PFSK-1 (cell line): ENCODE results near the gene CALB2.

ENCODE experiments used
- FOXP2 ChIP-seq: optimal IDR thresholded peaks from 2 replicates; pipeline ENCODE3; 2011; ENCODE audit warnings: borderline replicate concordance, control low read depth, inconsistent platforms; ENCODE audit not compliant: insufficient read depth; ENCODE audit errors: extremely low read length, extremely low read depth
- POLR2AphosphoS5 ChIP-seq: IDR thresholded peaks from 2 replicates; pipeline ENCODE4 v1.6.1; 2012; ENCODE audit warnings: low read depth, mild to moderate bottlenecking, control low read depth, low read length, moderate library complexity
- SIN3A ChIP-seq: IDR thresholded peaks from 2 replicates; pipeline ENCODE4 v1.6.1; 2012; ENCODE audit warnings: mild to moderate bottlenecking, low read length, moderate library complexity, borderline replicate concordance; ENCODE audit not compliant: insufficient read depth
- TAF1 ChIP-seq: IDR thresholded peaks from 2 replicates; pipeline ENCODE4 v1.6.1; 2012; ENCODE audit warnings: low read length, control low read depth, borderline replicate concordance; ENCODE audit not compliant: insufficient read depth
- TF ChIP-seq, protein P1 (sequence below), 2 experiments: IDR thresholded peaks; 2 replicates each; pipeline versions ENCODE4 v1.6.1 to v1.8.0; 2011 to 2012; ENCODE audit warnings: low read depth in 2 of 2, low read length in 2 of 2, control low read depth in 1 of 2, inconsistent platforms in 1 of 2, mild to moderate bottlenecking in 1 of 2, moderate library complexity in 1 of 2; ENCODE audit not compliant: insufficient read depth in 1 of 2

The CALB2 gene

DNA sequence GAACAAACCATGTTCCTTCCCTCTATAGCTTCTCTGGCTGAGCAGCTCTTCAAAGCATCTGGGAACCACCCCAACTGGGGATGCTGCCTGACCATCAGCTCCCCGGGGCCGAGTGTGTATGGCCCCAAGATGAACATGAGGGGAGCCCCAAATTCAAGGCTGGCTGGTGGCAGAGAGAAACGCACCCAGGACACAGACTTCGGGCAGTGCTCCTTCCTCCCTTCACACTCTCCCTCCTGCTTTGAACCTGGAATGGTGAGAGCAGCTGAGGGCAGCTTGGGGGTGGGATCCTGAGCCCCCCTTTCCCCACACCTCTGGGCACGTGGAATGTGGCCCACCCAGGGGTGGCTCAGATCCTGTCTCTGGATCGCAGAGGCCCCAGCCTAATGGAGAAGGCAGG lies 66.1 kb downstream of the CALB2 start:
- TF ChIP-seq SIN3A (no peak), TAF1 (no peak), POLR2AphosphoS5 (no peak), FOXP2 (no peak)
- TF ChIP-seq, protein P1, sequence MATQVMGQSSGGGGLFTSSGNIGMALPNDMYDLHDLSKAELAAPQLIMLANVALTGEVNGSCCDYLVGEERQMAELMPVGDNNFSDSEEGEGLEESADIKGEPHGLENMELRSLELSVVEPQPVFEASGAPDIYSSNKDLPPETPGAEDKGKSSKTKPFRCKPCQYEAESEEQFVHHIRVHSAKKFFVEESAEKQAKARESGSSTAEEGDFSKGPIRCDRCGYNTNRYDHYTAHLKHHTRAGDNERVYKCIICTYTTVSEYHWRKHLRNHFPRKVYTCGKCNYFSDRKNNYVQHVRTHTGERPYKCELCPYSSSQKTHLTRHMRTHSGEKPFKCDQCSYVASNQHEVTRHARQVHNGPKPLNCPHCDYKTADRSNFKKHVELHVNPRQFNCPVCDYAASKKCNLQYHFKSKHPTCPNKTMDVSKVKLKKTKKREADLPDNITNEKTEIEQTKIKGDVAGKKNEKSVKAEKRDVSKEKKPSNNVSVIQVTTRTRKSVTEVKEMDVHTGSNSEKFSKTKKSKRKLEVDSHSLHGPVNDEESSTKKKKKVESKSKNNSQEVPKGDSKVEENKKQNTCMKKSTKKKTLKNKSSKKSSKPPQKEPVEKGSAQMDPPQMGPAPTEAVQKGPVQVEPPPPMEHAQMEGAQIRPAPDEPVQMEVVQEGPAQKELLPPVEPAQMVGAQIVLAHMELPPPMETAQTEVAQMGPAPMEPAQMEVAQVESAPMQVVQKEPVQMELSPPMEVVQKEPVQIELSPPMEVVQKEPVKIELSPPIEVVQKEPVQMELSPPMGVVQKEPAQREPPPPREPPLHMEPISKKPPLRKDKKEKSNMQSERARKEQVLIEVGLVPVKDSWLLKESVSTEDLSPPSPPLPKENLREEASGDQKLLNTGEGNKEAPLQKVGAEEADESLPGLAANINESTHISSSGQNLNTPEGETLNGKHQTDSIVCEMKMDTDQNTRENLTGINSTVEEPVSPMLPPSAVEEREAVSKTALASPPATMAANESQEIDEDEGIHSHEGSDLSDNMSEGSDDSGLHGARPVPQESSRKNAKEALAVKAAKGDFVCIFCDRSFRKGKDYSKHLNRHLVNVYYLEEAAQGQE (IDR thresholded peaks at IDR 0.05; ENCODE audit: insufficient read depth in 1 of 2, low read depth in 2 of 2, low read length in 2 of 2), result no peak

DNA sequence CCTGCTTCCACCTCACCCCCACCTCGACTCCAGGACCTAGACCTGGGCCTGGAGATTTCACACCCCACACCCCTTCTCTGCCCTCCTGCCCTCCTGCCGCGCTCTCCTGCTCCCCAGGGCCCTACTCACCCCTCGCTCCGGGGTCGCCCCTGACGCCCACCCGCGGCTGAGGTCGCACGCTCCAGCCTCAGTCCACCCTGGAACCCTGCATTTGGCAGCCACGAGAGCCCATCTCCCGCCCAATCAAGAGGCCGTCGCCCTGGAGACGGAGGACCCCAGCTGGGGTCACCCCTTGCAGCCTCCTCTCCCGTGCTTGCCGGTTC lies 67.2 kb downstream of the CALB2 start:
- TF ChIP-seq SIN3A, result no peak
- TF ChIP-seq, protein P1 (IDR thresholded peaks at IDR 0.05; ENCODE audit: insufficient read depth in 1 of 2, low read depth in 2 of 2, low read length in 2 of 2), result no peak
- no peak for TF ChIP-seq FOXP2
- TF ChIP-seq TAF1, result no peak
- no peak for TF ChIP-seq POLR2AphosphoS5

GRCh38 chr16:71426069-71426879 lies 67.8 kb downstream of the CALB2 start:
- TF ChIP-seq, protein P1 (IDR thresholded peaks at IDR 0.05; ENCODE audit: insufficient read depth in 1 of 2, low read depth in 2 of 2, low read length in 2 of 2), result no peak
- no peak for TF ChIP-seq TAF1

GRCh38 chr16:71426880-71427615 lies 68.5 kb downstream of the CALB2 start:
- TF ChIP-seq, protein P1 (IDR thresholded peaks at IDR 0.05; ENCODE audit: insufficient read depth in 1 of 2, low read depth in 2 of 2, low read length in 2 of 2), result no peak
- TF ChIP-seq SIN3A (no peak), TAF1 (no peak), POLR2AphosphoS5 (no peak), FOXP2 (no peak)
